HG03159 (cell line): ENCODE measurements around the gene SLC37A2.

Experiments
- ATAC-seq: cut with Tn5 transposase; IDR thresholded peaks from one replicate; pipeline ENCODE4 v1.9.1; 2021; ENCODE audit warnings: mild to moderate bottlenecking, moderate library complexity; ENCODE audit not compliant: unreplicated experiment

Gene SLC37A2

GRCh38 chr11:125070699-125071254, 7.7 kb downstream of the SLC37A2 start:
- ATAC-seq: peak; percentile 68

GRCh38 chr11:125071435-125071834, 8.3 kb downstream of the SLC37A2 start:
- no peak for ATAC-seq

- ATAC-seq: no peak
Measured at GRCh38 chr11:125071846-125072217, 8.7 kb downstream of the SLC37A2 start.

- peak; percentile 84 for ATAC-seq
Measured at GRCh38 chr11:125072218-125072960, 9.3 kb downstream of the SLC37A2 start.

GRCh38 chr11:125072961-125073590, 10.0 kb downstream of the SLC37A2 start:
- ATAC-seq: no peak

- ATAC-seq: no peak
Measured at GRCh38 chr11:125073616-125074483, 10.7 kb downstream of the SLC37A2 start.

GRCh38 chr11:125074511-125075241, 11.6 kb downstream of the SLC37A2 start:
- ATAC-seq: no peak

GRCh38 chr11:125075242-125075625, 12.1 kb downstream of the SLC37A2 start:
- ATAC-seq: no peak

GRCh38 chr11:125075900-125076317, 12.8 kb downstream of the SLC37A2 start:
- ATAC-seq: no peak

GRCh38 chr11:125076378-125076945, 13.4 kb downstream of the SLC37A2 start:
- ATAC-seq: no peak

GRCh38 chr11:125078016-125078415, 14.9 kb downstream of the SLC37A2 start:
- no peak for ATAC-seq

- no peak for ATAC-seq
Measured at GRCh38 chr11:125078516-125079140, 15.5 kb downstream of the SLC37A2 start.

- ATAC-seq: no peak
Measured at GRCh38 chr11:125079151-125079877, 16.2 kb downstream of the SLC37A2 start.

GRCh38 chr11:125079878-125080530, 16.9 kb downstream of the SLC37A2 start:
- no peak for ATAC-seq

- ATAC-seq: no peak
Measured at GRCh38 chr11:125080531-125080911, 17.4 kb downstream of the SLC37A2 start.

GRCh38 chr11:125081098-125081798, 18.1 kb downstream of the SLC37A2 start:
- ATAC-seq: no peak

- ATAC-seq: no peak
Measured at GRCh38 chr11:125082040-125082439, 18.9 kb downstream of the SLC37A2 start.
